Measurements from ENCODE around the gene PITPNC1.
"Not testable (repeated sequence)": the region's sequence is repeated elsewhere in the genome, so short reads cannot be mapped to it uniquely, and the experiment has no call there.

DNA sequence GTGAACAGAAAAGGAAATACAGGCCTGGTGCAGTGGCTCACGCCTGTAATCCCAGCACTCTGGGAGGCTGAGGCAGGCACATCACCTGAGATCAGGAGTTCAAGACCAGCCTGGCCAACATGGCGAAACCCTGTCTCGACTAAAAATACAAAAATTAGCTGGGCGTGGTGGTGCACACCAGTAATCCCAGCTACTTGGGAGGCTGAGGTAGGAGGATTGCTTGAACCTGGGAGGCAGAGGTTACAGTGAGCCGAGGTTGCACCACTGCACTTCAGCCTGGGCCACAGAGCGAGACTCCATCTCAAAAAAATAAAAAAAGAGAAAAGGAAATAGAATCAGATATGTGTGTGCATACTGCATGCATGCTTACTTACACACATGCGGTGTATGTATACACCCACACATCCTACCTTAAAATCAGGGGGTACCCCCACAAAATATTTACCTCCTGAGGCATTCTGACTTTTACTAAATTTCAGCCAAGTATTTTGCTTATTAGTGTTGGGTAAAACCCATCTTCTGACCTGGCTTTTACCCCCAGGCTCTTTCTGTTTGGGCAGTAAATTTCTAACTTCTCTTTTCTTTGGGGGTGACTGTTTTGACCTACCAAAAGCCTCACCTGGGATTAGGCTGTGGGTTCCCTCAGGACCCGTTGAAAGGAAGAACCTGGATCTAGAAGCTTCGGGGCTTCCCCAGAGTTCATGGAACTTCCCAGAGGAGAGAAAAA is 201.8 kb downstream of the PITPNC1 start:
- TF ChIP-seq, protein P1, sequence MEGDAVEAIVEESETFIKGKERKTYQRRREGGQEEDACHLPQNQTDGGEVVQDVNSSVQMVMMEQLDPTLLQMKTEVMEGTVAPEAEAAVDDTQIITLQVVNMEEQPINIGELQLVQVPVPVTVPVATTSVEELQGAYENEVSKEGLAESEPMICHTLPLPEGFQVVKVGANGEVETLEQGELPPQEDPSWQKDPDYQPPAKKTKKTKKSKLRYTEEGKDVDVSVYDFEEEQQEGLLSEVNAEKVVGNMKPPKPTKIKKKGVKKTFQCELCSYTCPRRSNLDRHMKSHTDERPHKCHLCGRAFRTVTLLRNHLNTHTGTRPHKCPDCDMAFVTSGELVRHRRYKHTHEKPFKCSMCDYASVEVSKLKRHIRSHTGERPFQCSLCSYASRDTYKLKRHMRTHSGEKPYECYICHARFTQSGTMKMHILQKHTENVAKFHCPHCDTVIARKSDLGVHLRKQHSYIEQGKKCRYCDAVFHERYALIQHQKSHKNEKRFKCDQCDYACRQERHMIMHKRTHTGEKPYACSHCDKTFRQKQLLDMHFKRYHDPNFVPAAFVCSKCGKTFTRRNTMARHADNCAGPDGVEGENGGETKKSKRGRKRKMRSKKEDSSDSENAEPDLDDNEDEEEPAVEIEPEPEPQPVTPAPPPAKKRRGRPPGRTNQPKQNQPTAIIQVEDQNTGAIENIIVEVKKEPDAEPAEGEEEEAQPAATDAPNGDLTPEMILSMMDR (IDR thresholded peaks at IDR 0.05; ENCODE audit: insufficient read depth, low read depth, low read length) = not testable (repeated sequence)
- not testable (repeated sequence) for TF ChIP-seq EZH2 (IDR thresholded peaks at IDR 0.05; ENCODE audit: insufficient read depth, low read length)
